ENCODE measurements around the gene ANKRD49.

Gene ANKRD49, protein sequence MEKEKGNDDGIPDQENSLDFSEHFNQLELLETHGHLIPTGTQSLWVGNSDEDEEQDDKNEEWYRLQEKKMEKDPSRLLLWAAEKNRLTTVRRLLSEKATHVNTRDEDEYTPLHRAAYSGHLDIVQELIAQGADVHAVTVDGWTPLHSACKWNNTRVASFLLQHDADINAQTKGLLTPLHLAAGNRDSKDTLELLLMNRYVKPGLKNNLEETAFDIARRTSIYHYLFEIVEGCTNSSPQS

DNA sequence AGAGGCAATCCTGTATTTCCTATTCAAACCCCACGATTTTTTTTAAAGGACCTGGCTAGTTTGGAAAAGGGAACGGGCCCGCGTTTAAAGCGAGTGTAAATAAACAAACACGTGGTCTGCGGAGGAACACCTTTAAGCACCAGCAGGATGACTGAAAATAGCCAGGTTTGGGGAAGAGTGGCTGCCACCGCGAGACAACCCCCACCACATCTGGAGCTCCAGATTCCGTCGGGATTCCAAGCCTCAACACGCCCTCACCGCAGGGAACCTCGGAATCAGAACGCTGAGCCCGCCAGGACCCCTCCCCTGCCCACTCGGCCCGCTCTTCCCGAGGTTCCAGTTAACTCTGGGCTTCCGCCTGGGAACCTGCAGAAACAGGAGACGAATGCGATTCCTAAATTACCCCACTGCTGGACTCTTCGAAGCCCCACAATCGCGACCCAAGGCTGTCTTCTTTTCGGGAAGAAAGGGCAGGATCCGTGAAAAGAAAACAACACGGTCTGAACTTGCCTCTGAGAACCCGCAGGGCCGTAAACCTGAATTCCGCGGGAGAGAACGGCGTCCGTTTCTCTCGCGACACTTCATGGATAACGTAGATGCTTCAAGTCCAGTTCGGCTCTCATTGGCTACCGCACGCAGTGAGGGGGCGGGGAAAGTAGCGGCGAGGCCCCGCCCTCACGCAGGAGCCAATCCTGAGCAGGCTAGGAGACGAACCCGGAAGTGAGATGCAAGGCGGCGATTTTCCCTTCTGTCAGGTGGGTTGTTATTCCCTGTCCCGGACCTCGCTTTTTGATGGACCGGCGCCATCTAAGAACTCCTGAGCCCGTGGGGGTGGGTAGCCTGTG, at the start of gene ANKRD49, which contains the start of gene MRE11:
TSS of gene ANKRD49 (plus strand) at position 704 of the 845 bp plus-strand sequence. CDS start 2,710 bp downstream, outside the sequence.
TSS of gene MRE11 (minus strand) at position 564 of the 845 bp plus-strand sequence. CDS start 1,043 bp downstream, outside the sequence.
- Histone ChIP-seq H3K27ac (ENCODE audit: low read depth, low read length) (peak within 1 kb of the TSS; percentile 70), H3K36me3 (ENCODE audit: insufficient read depth, low read length) (peaks cover 13% of the 10 kb centered on the region; the same call in 1 of the 2 replicates), H3K4me1 (ENCODE audit: control insufficient read depth, insufficient read depth, low read length, unreplicated experiment) (peaks cover 22% of the 10 kb centered on the region), H3K79me2 (ENCODE audit: control insufficient read depth, insufficient read depth, low read length, unreplicated experiment) (peaks cover 17% of the 10 kb centered on the region), H3K27me3 (ENCODE audit: insufficient read depth, low read length) (no peaks in the 10 kb centered on the region), H3K4me3 (ENCODE audit: low read depth, low read length) (peak within 1 kb of the TSS; percentile 87), H2AFZ (ENCODE audit: low read length, unreplicated experiment) (peak within 1 kb of the TSS; percentile 86)

DNA sequence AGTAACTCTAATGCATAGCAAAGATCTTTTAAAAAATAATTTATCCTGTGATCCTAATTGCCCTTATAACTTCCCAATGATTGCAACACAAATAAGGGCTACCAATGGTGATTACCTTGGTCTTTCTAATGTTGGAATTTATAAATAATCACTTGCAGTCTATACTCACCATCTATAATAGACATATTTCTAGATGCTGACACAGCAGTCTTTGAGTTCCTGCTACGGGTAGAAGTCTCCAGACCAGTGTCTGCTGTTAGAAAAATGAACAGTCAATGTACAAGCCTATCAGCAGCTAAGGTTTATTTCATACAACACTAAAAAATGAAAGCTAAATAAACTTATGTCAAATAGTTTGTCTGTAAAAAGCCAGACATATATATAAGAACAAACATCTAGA, 48.1 kb upstream of the ANKRD49 start:
- no peak overlapping the region for H3K27ac ChIP-seq (ENCODE audit: low read depth, low read length)
- no peaks in the 10 kb centered on the region for H3K27me3 ChIP-seq (ENCODE audit: insufficient read depth, low read length)
- peaks cover 11% of the 10 kb centered on the region for H3K4me1 ChIP-seq (ENCODE audit: control insufficient read depth, insufficient read depth, low read length, unreplicated experiment)
- H3K4me3 ChIP-seq (ENCODE audit: low read depth, low read length) = no peak overlapping the region
- H2AFZ ChIP-seq (ENCODE audit: low read length, unreplicated experiment) = no peak overlapping the region
- peaks cover 8% of the 10 kb centered on the region for H3K36me3 ChIP-seq (ENCODE audit: insufficient read depth, low read length)
- H3K79me2 ChIP-seq (ENCODE audit: control insufficient read depth, insufficient read depth, low read length, unreplicated experiment) = no peaks in the 10 kb centered on the region

DNA sequence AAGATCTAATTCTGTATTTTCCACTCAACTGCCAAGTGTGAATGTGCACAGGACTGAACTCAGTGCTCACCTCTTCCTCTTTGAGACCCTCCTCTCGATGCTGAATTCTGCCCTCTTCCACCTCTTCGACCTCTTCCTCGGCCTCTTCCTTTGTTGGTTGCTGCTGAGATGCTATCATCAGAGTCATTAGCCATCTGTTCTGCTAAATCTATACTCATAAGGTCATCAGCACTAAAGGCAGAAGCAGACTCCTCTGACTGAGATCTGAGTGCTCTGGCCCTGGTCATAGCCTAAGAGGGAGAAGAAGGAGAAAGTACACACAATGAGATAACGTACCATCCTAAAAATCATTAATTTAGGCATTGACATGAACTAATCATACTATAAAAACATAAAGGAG, 46.6 kb upstream of the ANKRD49 start:
- no peak overlapping the region for H3K27ac ChIP-seq (ENCODE audit: low read depth, low read length)
- no peak overlapping the region for H3K4me3 ChIP-seq (ENCODE audit: low read depth, low read length)
- H3K4me1 ChIP-seq (ENCODE audit: control insufficient read depth, insufficient read depth, low read length, unreplicated experiment) = peaks cover 11% of the 10 kb centered on the region
- H2AFZ ChIP-seq (ENCODE audit: low read length, unreplicated experiment) = no peak overlapping the region
- H3K79me2 ChIP-seq (ENCODE audit: control insufficient read depth, insufficient read depth, low read length, unreplicated experiment) = no peaks in the 10 kb centered on the region
- H3K36me3 ChIP-seq (ENCODE audit: insufficient read depth, low read length) = peaks cover 8% of the 10 kb centered on the region
- no peaks in the 10 kb centered on the region for H3K27me3 ChIP-seq (ENCODE audit: insufficient read depth, low read length)

DNA sequence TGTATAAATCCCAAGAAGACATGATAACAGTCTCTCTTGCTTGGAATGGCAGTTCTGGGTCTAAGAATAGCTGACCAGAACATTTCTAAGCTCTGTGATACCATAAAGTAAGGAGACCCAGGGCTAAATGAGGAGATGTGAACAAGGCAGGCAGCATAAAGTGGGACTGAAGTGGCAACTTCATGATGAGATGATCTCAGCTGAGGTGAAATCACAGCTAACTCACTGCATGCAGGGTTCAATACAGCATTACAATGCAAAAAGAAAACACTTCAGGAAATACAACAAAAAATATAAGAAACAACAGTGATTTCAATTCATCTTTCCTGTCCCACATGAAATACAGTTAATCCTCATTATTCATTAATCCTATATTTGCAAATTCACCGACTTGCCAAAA, 44.8 kb upstream of the ANKRD49 start:
- Histone ChIP-seq H3K27me3 (ENCODE audit: insufficient read depth, low read length) (no peaks in the 10 kb centered on the region), H2AFZ (ENCODE audit: low read length, unreplicated experiment) (no peak overlapping the region), H3K4me1 (ENCODE audit: control insufficient read depth, insufficient read depth, low read length, unreplicated experiment) (peaks cover 11% of the 10 kb centered on the region), H3K4me3 (ENCODE audit: low read depth, low read length) (no peak overlapping the region), H3K27ac (ENCODE audit: low read depth, low read length) (peak overlapping the region; percentile 49), H3K79me2 (ENCODE audit: control insufficient read depth, insufficient read depth, low read length, unreplicated experiment) (no peaks in the 10 kb centered on the region), H3K36me3 (ENCODE audit: insufficient read depth, low read length) (peaks cover 15% of the 10 kb centered on the region)

DNA sequence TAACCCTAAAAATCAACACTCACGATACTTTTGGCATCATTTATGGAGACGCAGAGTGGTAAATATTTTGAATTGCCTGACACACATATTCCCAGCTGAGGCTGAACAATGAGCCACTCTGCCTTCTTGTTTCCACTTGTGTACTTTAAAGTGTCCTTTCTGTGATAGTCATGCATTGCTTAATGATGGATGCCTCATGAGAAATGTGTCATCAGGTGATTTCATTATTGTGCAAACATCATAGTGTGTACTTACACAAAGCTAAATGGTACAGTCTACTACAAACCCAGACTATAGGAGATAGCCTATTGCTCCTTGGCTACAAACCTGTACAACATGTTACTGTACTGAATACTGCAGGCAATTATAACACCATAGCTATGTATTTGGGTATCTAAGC, 44.3 kb upstream of the ANKRD49 start:
- H2AFZ ChIP-seq (ENCODE audit: low read length, unreplicated experiment) = no peak overlapping the region
- peak overlapping the region; percentile 75 for H3K27ac ChIP-seq (ENCODE audit: low read depth, low read length)
- no peaks in the 10 kb centered on the region for H3K27me3 ChIP-seq (ENCODE audit: insufficient read depth, low read length)
- peaks cover 15% of the 10 kb centered on the region for H3K36me3 ChIP-seq (ENCODE audit: insufficient read depth, low read length)
- H3K4me1 ChIP-seq (ENCODE audit: control insufficient read depth, insufficient read depth, low read length, unreplicated experiment) = peaks cover 11% of the 10 kb centered on the region
- H3K4me3 ChIP-seq (ENCODE audit: low read depth, low read length) = peak overlapping the region; percentile 5; the same call in 1 of the 2 replicates
- H3K79me2 ChIP-seq (ENCODE audit: control insufficient read depth, insufficient read depth, low read length, unreplicated experiment) = no peaks in the 10 kb centered on the region

DNA sequence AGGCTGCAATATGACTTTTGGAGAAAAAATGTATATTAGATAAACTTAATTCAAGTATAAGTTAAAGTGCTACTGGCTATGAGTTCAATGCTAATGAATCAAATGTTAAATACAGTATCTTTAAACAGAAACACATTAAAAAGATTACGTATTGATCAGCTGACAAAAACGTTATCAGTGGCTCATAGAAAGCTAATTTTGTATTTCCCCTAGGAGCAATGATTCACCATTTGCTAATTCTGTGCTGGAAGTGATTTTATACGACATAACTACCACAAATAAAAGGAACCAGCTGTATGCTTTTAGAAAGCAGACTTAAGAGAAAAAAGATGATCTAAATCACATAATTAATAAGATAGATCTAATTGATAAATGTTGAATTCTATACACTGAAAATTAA, 43.7 kb upstream of the ANKRD49 start:
- H3K27me3 ChIP-seq (ENCODE audit: insufficient read depth, low read length) = no peaks in the 10 kb centered on the region
- no peak overlapping the region for H2AFZ ChIP-seq (ENCODE audit: low read length, unreplicated experiment)
- H3K4me1 ChIP-seq (ENCODE audit: control insufficient read depth, insufficient read depth, low read length, unreplicated experiment) = peaks cover 11% of the 10 kb centered on the region
- no peaks in the 10 kb centered on the region for H3K79me2 ChIP-seq (ENCODE audit: control insufficient read depth, insufficient read depth, low read length, unreplicated experiment)
- H3K4me3 ChIP-seq (ENCODE audit: low read depth, low read length) = peak overlapping the region; percentile 5; the same call in 1 of the 2 replicates
- peaks cover 15% of the 10 kb centered on the region for H3K36me3 ChIP-seq (ENCODE audit: insufficient read depth, low read length)
- peak overlapping the region; percentile 75 for H3K27ac ChIP-seq (ENCODE audit: low read depth, low read length)

DNA sequence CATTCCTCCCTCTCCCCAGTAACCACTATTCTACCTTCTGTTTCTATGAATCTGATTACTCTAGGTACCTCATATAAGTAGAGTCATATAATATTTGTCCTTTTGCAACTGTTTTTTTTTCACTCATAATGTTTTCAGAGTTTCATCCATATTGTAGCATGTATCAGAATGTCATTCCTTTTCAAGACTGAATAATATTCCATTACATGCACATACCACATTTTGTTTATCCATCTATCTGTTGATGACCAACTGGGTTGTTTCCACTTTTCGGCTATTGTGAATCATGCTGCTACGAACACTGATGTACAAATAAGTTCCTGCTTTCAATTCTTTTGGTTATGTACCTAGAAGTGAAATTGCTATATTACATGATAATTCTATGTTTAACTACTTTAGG, 40.8 kb upstream of the ANKRD49 start:
- H3K36me3 ChIP-seq (ENCODE audit: insufficient read depth, low read length) = 0 out of 2 replicates have a peak, but pooled peaks cover 7% of the 10 kb centered on the region

DNA sequence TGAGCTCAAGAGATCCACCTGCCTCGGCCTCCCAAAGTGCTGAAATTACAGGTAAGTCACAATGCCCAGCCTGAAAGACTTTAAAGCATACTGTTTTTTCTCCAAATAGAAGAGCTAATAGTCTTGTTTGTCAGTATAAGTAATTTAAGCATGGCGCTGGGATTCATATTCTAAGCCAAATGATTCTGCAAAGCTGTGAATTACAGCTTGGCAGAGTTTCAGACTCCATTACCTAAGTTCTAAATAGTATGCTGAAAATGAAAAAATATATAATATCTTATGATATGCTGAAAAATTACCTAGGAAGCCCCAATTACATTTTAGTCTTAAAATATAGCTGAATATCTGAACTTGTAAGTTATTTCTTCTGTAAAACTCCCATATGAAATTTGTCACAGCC, 39.5 kb upstream of the ANKRD49 start:
- H3K27ac ChIP-seq (ENCODE audit: low read depth, low read length) = no peak overlapping the region
- H3K36me3 ChIP-seq (ENCODE audit: insufficient read depth, low read length) = 0 out of 2 replicates have a peak, but pooled peaks cover 12% of the 10 kb centered on the region

More for the DNA sequence above, 40.8 kb upstream of the ANKRD49 start:
- Histone ChIP-seq H3K4me3 (ENCODE audit: low read depth, low read length) (no peak overlapping the region), H2AFZ (ENCODE audit: low read length, unreplicated experiment) (no peak overlapping the region), H3K27ac (ENCODE audit: low read depth, low read length) (no peak overlapping the region), H3K79me2 (ENCODE audit: control insufficient read depth, insufficient read depth, low read length, unreplicated experiment) (no peaks in the 10 kb centered on the region), H3K27me3 (ENCODE audit: insufficient read depth, low read length) (no peaks in the 10 kb centered on the region), H3K4me1 (ENCODE audit: control insufficient read depth, insufficient read depth, low read length, unreplicated experiment) (peaks cover 11% of the 10 kb centered on the region)

DNA sequence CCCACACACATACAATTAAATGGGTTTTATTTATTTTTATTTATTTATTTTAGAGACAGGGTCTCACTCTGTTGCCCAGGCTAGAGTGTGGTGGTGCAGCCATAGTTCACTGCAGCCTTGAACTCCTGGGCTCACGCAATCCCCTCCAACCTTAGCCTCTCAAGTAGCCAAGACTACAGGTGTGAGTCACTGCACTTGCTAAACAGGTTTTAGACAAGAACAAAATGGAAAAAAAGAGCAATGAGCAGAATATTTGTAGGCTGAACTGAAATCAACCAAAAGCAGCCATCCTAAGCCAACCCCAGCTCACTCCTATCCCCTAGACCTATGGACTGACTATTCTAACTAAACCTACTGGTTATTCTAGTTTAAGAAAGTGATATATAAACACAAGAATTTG, 37.9 kb upstream of the ANKRD49 start:
- Histone ChIP-seq H2AFZ (ENCODE audit: low read length, unreplicated experiment) (no peak overlapping the region), H3K79me2 (ENCODE audit: control insufficient read depth, insufficient read depth, low read length, unreplicated experiment) (no peaks in the 10 kb centered on the region), H3K4me3 (ENCODE audit: low read depth, low read length) (no peak overlapping the region), H3K27ac (ENCODE audit: low read depth, low read length) (no peak overlapping the region), H3K4me1 (ENCODE audit: control insufficient read depth, insufficient read depth, low read length, unreplicated experiment) (no peaks in the 10 kb centered on the region), H3K36me3 (ENCODE audit: insufficient read depth, low read length) (0 out of 2 replicates have a peak, but pooled peaks cover 20% of the 10 kb centered on the region), H3K27me3 (ENCODE audit: insufficient read depth, low read length) (no peaks in the 10 kb centered on the region)

More for the DNA sequence above, 39.5 kb upstream of the ANKRD49 start:
- Histone ChIP-seq H3K79me2 (ENCODE audit: control insufficient read depth, insufficient read depth, low read length, unreplicated experiment) (no peaks in the 10 kb centered on the region), H2AFZ (ENCODE audit: low read length, unreplicated experiment) (no peak overlapping the region), H3K4me1 (ENCODE audit: control insufficient read depth, insufficient read depth, low read length, unreplicated experiment) (peaks cover 6% of the 10 kb centered on the region), H3K4me3 (ENCODE audit: low read depth, low read length) (no peak overlapping the region), H3K27me3 (ENCODE audit: insufficient read depth, low read length) (no peaks in the 10 kb centered on the region)

DNA sequence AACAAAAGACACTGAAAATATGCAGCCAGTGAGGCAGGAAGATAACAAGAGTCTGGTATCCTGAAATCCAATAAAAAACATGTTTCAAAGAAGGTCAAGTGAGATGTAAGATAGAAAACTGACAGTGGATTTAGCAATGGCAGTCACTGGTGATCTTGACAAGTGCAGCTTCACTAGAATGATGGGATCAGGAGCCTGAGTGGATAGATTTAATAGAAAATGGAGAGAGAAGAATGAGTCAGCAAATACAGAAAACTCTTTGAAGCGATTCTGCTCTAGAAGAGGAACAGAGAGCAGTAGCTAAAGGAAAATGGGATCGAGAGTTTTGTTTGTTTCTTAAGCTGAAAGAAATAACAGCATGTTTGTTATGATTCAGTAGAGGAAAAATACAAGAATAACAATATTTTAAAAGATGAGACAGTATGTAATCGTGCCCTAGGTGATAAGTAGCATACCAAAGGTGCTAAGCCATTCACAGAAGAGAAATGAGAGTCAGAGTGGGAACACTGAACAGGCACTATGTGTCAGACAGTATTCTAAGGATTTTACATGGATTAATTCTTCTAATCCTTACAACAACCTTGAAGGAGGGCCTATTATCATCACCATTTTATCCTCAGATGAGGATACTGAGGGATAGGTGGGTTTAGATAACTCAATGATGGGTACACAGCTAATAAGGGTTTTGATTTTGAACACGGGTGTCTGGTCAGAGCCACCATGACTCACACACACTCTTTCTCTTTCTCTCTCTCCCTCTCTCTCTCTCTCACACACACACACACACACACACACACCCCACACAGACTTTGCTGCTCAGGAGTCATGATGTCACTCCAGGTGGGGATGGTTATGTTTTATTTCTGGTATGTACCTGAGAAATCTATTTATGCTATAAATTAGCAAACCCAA, 36.4 kb upstream of the ANKRD49 start:
- H3K4me3 ChIP-seq (ENCODE audit: low read depth, low read length) = no peak overlapping the region
- no peaks in the 10 kb centered on the region for H3K79me2 ChIP-seq (ENCODE audit: control insufficient read depth, insufficient read depth, low read length, unreplicated experiment)
- H3K36me3 ChIP-seq (ENCODE audit: insufficient read depth, low read length) = 0 out of 2 replicates have a peak, but pooled peaks cover 20% of the 10 kb centered on the region
- no peaks in the 10 kb centered on the region for H3K27me3 ChIP-seq (ENCODE audit: insufficient read depth, low read length)
- no peak overlapping the region for H2AFZ ChIP-seq (ENCODE audit: low read length, unreplicated experiment)
- H3K4me1 ChIP-seq (ENCODE audit: control insufficient read depth, insufficient read depth, low read length, unreplicated experiment) = no peaks in the 10 kb centered on the region
- no peak overlapping the region for H3K27ac ChIP-seq (ENCODE audit: low read depth, low read length)
